ENCODE results near the gene NEO1. TPM values are rescaled to one million over a fixed set of nuclear protein-coding genes. Genes with fewer than 3 reads are reported as not detected.

Gene NEO1
- total RNA-seq, 1 donor from 2014 or later = 151 TPM

Small RNAs within 50 kb of the gene (small RNA-seq; reads per million reads assigned to genes)
- gene FKBP1AP2 (ENCODE audit: low replicate concordance) = not detected

Data from temporal lobe (tissue), 2 donors.